HepG2 (cell line): ENCODE results near the gene LRIG1. TPM values are rescaled to one million over a fixed set of nuclear protein-coding genes. Genes with fewer than 3 reads are reported as not detected.

Experiments used
- AGO1 ChIP-seq: fragments of 200-400 bp; formaldehyde crosslinking; IDR thresholded peaks from 2 replicates; pipeline ENCODE4 v1.6.1; 2017; ENCODE audit warnings: mild to moderate bottlenecking, low read depth, low read length, moderate library complexity; ENCODE audit not compliant: poor library complexity, severe bottlenecking
- BRD4 ChIP-seq: sonication (generic); formaldehyde crosslinking; IDR thresholded peaks from 2 replicates; pipeline ENCODE4 v1.4.0; 2020; ENCODE audit warnings: missing genetic modification reagents
- CBX5 ChIP-seq: sonication (generic); formaldehyde crosslinking; IDR thresholded peaks from 2 replicates; pipeline ENCODE4 v1.4.0; 2020; ENCODE audit warnings: missing genetic modification reagents, borderline replicate concordance
- HHEX ChIP-seq: IDR thresholded peaks from 2 replicates; pipeline ENCODE4 v1.6.1; 2016; ENCODE audit warnings: control low read depth
- NR2C2 ChIP-seq: sonication (generic); formaldehyde crosslinking; IDR thresholded peaks from 2 replicates; pipeline ENCODE4 v1.4.0; 2020; ENCODE audit warnings: missing genetic modification reagents, mild to moderate bottlenecking, moderate library complexity, borderline replicate concordance
- SNAI1 ChIP-seq: sonication (generic); formaldehyde crosslinking; IDR thresholded peaks from 2 replicates; pipeline ENCODE4 v1.5.0; 2020; ENCODE audit warnings: mild to moderate bottlenecking, missing genetic modification reagents, borderline replicate concordance
- TAF1 ChIP-seq: sonication (generic); formaldehyde crosslinking; IDR thresholded peaks from 2 replicates; pipeline ENCODE4 v1.4.0; 2020; ENCODE audit warnings: missing genetic modification reagents
- TEAD3 ChIP-seq: optimal IDR thresholded peaks from 2 replicates; pipeline ENCODE3; 2016; ENCODE audit warnings: borderline replicate concordance
- U2AF1 ChIP-seq: fragments of 200-400 bp; formaldehyde crosslinking; optimal IDR thresholded peaks from 2 replicates; pipeline ENCODE3; 2017; ENCODE audit warnings: mild to moderate bottlenecking, low read depth, low read length
- YEATS4 ChIP-seq: sonication (generic); formaldehyde crosslinking; IDR thresholded peaks from 2 replicates; pipeline ENCODE4 v1.4.0; 2020; ENCODE audit warnings: missing genetic modification reagents, borderline replicate concordance
- ZBTB42 ChIP-seq: sonication (generic); formaldehyde crosslinking; IDR thresholded peaks from 2 replicates; pipeline ENCODE4 v1.5.0; 2020; ENCODE audit warnings: mild to moderate bottlenecking, missing genetic modification reagents
- ZC3H4 ChIP-seq: sonication (generic); formaldehyde crosslinking; IDR thresholded peaks from 2 replicates; pipeline ENCODE4 v1.4.0; 2020; ENCODE audit warnings: missing genetic modification reagents, borderline replicate concordance
- ZFP36L1 ChIP-seq: sonication (generic); formaldehyde crosslinking; IDR thresholded peaks from 2 replicates; pipeline ENCODE4 v1.8.0; 2022; ENCODE audit warnings: mild to moderate bottlenecking, missing genetic modification reagents, moderate library complexity
- ZKSCAN8 ChIP-seq: IDR thresholded peaks from 2 replicates; pipeline ENCODE4 v1.6.1; 2016; ENCODE audit warnings: borderline replicate concordance, missing genetic modification reagents, missing compliant biosample characterization
- ZMYM3 ChIP-seq: sonication (generic); formaldehyde crosslinking; IDR thresholded peaks from 2 replicates; pipeline ENCODE4 v1.5.1; 2020; ENCODE audit warnings: mild to moderate bottlenecking, missing genetic modification reagents
- ZNF292 ChIP-seq: sonication (generic); formaldehyde crosslinking; IDR thresholded peaks from 2 replicates; pipeline ENCODE4 v1.8.1; 2022; ENCODE audit warnings: mild to moderate bottlenecking, low read depth, missing genetic modification reagents, borderline replicate concordance
- ZNF619 ChIP-seq: sonication (generic); formaldehyde crosslinking; IDR thresholded peaks from 2 replicates; pipeline ENCODE4 v1.4.0; 2020; ENCODE audit warnings: mild to moderate bottlenecking, missing genetic modification reagents
- polyA plus RNA-seq, 8 experiments: library from polyadenylated mRNA; depleted of rRNA in 3 of 8; stranded (reverse) in 7 of 8; unstranded in 1 of 8; fragments of >200 nt; fragmentation: Illumina TruSeq in 4 of 8; extraction: Trizol in 4 of 8; gene quantifications; 2 replicates each; pipeline versions ENCODE4 v1.2.1 to v1.2.3, GENCODE V29; 2011 to 2016; ENCODE audit warnings: low read depth in 4 of 8, missing spikeins in 1 of 8, mixed read lengths in 1 of 8; ENCODE audit not compliant: insufficient read depth in 1 of 8
- total RNA-seq, 5 experiments: library from RNA; depleted of rRNA; stranded (reverse); fragments of >200 nt; fragmentation: Illumina TruSeq; extraction: Trizol; gene quantifications; 2 replicates each; pipeline ENCODE4 v1.2.3, GENCODE V29; 2016; ENCODE audit warnings: low read depth in 1 of 5
- TF ChIP-seq, protein P1 (sequence below): IDR thresholded peaks from 2 replicates; pipeline ENCODE4 v1.6.1; 2016; ENCODE audit warnings: missing compliant biosample characterization, missing genetic modification reagents, borderline replicate concordance
- TF ChIP-seq, protein P2 (sequence below): sonication (generic); formaldehyde crosslinking; IDR thresholded peaks from 2 replicates; pipeline ENCODE4 v1.5.0; 2020; ENCODE audit warnings: mild to moderate bottlenecking, missing genetic modification reagents
- TF ChIP-seq, protein P3 (sequence below): sonication (generic); formaldehyde crosslinking; IDR thresholded peaks from 2 replicates; pipeline ENCODE4 v1.5.0; 2020; ENCODE audit warnings: mild to moderate bottlenecking, low read depth, missing genetic modification reagents, borderline replicate concordance
- TF ChIP-seq, protein P4 (sequence below): sonication (generic); formaldehyde crosslinking; IDR thresholded peaks from 2 replicates; pipeline ENCODE4 v1.4.0; 2020; ENCODE audit warnings: missing genetic modification reagents, borderline replicate concordance
- TF ChIP-seq, protein P5 (sequence below): sonication (generic); formaldehyde crosslinking; IDR thresholded peaks from 2 replicates; pipeline ENCODE4 v1.4.0; 2020; ENCODE audit warnings: mild to moderate bottlenecking, low read depth, missing genetic modification reagents
- TF ChIP-seq, protein P6 (sequence below): sonication (generic); formaldehyde crosslinking; IDR thresholded peaks from 2 replicates; pipeline ENCODE4 v1.4.0; 2020; ENCODE audit warnings: missing genetic modification reagents

Gene LRIG1
- total and polyA plus RNA-seq, 2 of the 13 experiments (the other 11 are each of a cell fraction or from before 2014, with no cell fraction given), result 17.8 to 24.8 TPM

DNA sequence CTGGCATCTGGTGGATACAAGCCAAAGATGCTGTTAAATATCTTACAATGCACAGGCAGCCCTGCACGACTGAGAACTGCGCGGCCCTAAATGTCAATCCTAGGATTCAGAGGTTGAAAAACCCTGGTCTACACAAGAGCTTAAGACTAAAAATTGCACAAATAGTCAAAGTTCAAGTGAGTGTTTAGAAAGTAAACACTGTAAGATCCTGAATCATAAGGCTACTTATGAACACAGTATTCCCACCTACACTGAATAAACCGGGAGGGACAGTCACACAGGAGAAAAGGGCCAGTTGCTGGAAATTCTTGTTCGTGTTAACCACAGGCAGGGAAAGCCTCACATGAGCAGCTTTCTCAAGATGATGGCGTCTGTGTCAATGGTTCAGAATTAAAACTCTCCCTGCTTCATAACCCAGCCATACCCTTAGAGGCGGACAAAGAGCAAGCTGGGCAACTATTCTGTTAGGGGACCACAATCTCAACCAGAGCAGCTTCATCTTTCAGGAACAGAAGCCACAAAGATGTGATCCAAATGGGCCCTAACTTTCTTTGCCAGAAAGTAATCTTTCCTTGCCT is 37.7 kb downstream of the LRIG1 start (continued):
- no peak for TF ChIP-seq ZBTB42
- 0 out of 2 replicates have a peak, but pooled peaks have one; percentile 35 for TF ChIP-seq CBX5 (CRISPR knock-in tag)
- TF ChIP-seq ZNF292 (CRISPR knock-in tag), result peak; percentile 65; the same call in 1 of the 2 replicates
- TF ChIP-seq ZC3H4 (CRISPR knock-in tag), result no peak
- TF ChIP-seq U2AF1, result no peak
- peak; percentile 55 for TF ChIP-seq TEAD3 (CRISPR knock-in tag)
- TF ChIP-seq, protein P1, sequence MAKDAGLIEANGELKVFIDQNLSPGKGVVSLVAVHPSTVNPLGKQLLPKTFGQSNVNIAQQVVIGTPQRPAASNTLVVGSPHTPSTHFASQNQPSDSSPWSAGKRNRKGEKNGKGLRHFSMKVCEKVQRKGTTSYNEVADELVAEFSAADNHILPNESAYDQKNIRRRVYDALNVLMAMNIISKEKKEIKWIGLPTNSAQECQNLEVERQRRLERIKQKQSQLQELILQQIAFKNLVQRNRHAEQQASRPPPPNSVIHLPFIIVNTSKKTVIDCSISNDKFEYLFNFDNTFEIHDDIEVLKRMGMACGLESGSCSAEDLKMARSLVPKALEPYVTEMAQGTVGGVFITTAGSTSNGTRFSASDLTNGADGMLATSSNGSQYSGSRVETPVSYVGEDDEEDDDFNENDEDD, result peak; percentile 24; the same call in 1 of the 2 replicates
- TF ChIP-seq AGO1, result no peak
- peak; percentile 64; the same call in 1 of the 2 replicates for TF ChIP-seq YEATS4 (CRISPR knock-in tag)
- no peak for TF ChIP-seq ZNF619 (CRISPR knock-in tag)
- TF ChIP-seq, protein P2, sequence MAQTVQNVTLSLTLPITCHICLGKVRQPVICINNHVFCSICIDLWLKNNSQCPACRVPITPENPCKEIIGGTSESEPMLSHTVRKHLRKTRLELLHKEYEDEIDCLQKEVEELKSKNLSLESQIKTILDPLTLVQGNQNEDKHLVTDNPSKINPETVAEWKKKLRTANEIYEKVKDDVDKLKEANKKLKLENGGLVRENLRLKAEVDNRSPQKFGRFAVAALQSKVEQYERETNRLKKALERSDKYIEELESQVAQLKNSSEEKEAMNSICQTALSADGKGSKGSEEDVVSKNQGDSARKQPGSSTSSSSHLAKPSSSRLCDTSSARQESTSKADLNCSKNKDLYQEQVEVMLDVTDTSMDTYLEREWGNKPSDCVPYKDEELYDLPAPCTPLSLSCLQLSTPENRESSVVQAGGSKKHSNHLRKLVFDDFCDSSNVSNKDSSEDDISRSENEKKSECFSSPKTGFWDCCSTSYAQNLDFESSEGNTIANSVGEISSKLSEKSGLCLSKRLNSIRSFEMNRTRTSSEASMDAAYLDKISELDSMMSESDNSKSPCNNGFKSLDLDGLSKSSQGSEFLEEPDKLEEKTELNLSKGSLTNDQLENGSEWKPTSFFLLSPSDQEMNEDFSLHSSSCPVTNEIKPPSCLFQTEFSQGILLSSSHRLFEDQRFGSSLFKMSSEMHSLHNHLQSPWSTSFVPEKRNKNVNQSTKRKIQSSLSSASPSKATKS (CRISPR knock-in tag), result no peak
- TF ChIP-seq SNAI1 (CRISPR knock-in tag), result 0 out of 2 replicates have a peak, but pooled peaks have one; percentile 60
- TF ChIP-seq ZFP36L1 (CRISPR knock-in tag), result no peak
- peak; percentile 24; the same call in 1 of the 2 replicates for TF ChIP-seq ZKSCAN8 (CRISPR knock-in tag)
- TF ChIP-seq, protein P3, sequence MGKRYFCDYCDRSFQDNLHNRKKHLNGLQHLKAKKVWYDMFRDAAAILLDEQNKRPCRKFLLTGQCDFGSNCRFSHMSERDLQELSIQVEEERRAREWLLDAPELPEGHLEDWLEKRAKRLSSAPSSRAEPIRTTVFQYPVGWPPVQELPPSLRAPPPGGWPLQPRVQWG (CRISPR knock-in tag), result no peak
- TF ChIP-seq, protein P4, sequence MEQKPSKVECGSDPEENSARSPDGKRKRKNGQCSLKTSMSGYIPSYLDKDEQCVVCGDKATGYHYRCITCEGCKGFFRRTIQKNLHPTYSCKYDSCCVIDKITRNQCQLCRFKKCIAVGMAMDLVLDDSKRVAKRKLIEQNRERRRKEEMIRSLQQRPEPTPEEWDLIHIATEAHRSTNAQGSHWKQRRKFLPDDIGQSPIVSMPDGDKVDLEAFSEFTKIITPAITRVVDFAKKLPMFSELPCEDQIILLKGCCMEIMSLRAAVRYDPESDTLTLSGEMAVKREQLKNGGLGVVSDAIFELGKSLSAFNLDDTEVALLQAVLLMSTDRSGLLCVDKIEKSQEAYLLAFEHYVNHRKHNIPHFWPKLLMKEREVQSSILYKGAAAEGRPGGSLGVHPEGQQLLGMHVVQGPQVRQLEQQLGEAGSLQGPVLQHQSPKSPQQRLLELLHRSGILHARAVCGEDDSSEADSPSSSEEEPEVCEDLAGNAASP, result peak; percentile 56; the same call in 1 of the 2 replicates
- TF ChIP-seq ZMYM3 (CRISPR knock-in tag), result no peak
- TF ChIP-seq, protein P5, sequence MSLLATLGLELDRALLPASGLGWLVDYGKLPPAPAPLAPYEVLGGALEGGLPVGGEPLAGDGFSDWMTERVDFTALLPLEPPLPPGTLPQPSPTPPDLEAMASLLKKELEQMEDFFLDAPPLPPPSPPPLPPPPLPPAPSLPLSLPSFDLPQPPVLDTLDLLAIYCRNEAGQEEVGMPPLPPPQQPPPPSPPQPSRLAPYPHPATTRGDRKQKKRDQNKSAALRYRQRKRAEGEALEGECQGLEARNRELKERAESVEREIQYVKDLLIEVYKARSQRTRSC (CRISPR knock-in tag), result no peak
- TF ChIP-seq TAF1 (CRISPR knock-in tag), result no peak
- TF ChIP-seq HHEX (CRISPR knock-in tag), result no peak
- TF ChIP-seq BRD4, result no peak; the same call in 1 of the 2 replicates
- TF ChIP-seq, protein P6, sequence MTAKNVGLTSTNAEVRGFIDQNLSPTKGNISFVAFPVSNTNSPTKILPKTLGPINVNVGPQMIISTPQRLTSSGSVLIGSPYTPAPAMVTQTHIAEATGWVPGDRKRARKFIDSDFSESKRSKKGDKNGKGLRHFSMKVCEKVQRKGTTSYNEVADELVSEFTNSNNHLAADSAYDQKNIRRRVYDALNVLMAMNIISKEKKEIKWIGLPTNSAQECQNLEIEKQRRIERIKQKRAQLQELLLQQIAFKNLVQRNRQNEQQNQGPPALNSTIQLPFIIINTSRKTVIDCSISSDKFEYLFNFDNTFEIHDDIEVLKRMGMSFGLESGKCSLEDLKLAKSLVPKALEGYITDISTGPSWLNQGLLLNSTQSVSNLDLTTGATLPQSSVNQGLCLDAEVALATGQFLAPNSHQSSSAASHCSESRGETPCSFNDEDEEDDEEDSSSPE (CRISPR knock-in tag), result no peak; the same call in 1 of the 2 replicates
- peak; percentile 60; the same call in 1 of the 2 replicates for TF ChIP-seq NR2C2 (CRISPR knock-in tag)
